Mesenchymal stem cell (in vitro differentiated cells and primary cell): ENCODE results near the gene SPAG6.

Experiments used
- DNase-seq: peaks from one replicate; pipeline ENCODE4 v3.0.0-alpha.2; 2013
- H2AFZ ChIP-seq: one replicate; pipeline ENCODE4 v1.6.1; 2013; ENCODE audit warnings: low read depth, mild to moderate bottlenecking, control low read depth, inconsistent platforms, low read length, moderate library complexity
- H2AK5ac ChIP-seq: 2 replicates; pipeline ENCODE4 v1.6.1; 2013; ENCODE audit warnings: low read length, moderate library complexity, mild to moderate bottlenecking, inconsistent platforms; ENCODE audit not compliant: severe bottlenecking
- H2BK120ac ChIP-seq: one replicate; pipeline ENCODE4 v1.6.1; 2013; ENCODE audit warnings: low read depth, mild to moderate bottlenecking, inconsistent platforms, low read length, moderate library complexity
- H2BK12ac ChIP-seq, 2 experiments: one replicate each; pipeline ENCODE4 v1.6.1; 2013; ENCODE audit warnings: inconsistent platforms in 2 of 2, low read length in 2 of 2, mild to moderate bottlenecking in 2 of 2, moderate library complexity in 2 of 2, control low read depth in 1 of 2
- H2BK15ac ChIP-seq: one replicate; pipeline ENCODE4 v1.6.1; 2013; ENCODE audit warnings: mild to moderate bottlenecking, low read depth, inconsistent platforms; ENCODE audit not compliant: poor library complexity, severe bottlenecking
- H2BK5ac ChIP-seq: 2 replicates; pipeline ENCODE4 v1.6.1; 2013; ENCODE audit warnings: low read depth, mild to moderate bottlenecking, low read length, control low read depth, inconsistent platforms; ENCODE audit not compliant: poor library complexity, severe bottlenecking
- H3K14ac ChIP-seq, 2 experiments: one replicate each; pipeline ENCODE4 v1.6.1; 2013; ENCODE audit warnings: inconsistent platforms in 2 of 2, low read length in 2 of 2, control low read depth in 1 of 2, mild to moderate bottlenecking in 1 of 2, moderate library complexity in 1 of 2
- H3K18ac ChIP-seq, 2 experiments: one replicate each; pipeline ENCODE4 v1.6.1; 2013; ENCODE audit warnings: inconsistent platforms in 2 of 2, low read length in 2 of 2, control low read depth in 1 of 2, low read depth in 1 of 2, mild to moderate bottlenecking in 1 of 2
- H3K23ac ChIP-seq, 2 experiments: one replicate each; pipeline ENCODE4 v1.6.1; 2013; ENCODE audit warnings: inconsistent platforms in 2 of 2, low read length in 2 of 2, mild to moderate bottlenecking in 2 of 2, moderate library complexity in 2 of 2, control low read depth in 1 of 2
- H3K27ac ChIP-seq: 2 replicates; pipeline ENCODE4 v1.5.1; 2013; ENCODE audit warnings: mild to moderate bottlenecking, moderate library complexity, low read length, control low read depth, inconsistent platforms; ENCODE audit not compliant: poor library complexity, severe bottlenecking
- H3K27me3 ChIP-seq, 2 experiments: 2 replicates each; pipeline versions ENCODE4 v1.6.1 to v1.7.0; 2013; ENCODE audit warnings: low read length in 2 of 2, mild to moderate bottlenecking in 2 of 2, moderate library complexity in 2 of 2, control low read depth in 1 of 2, inconsistent platforms in 1 of 2; ENCODE audit not compliant: control insufficient read depth in 1 of 2, insufficient read depth in 1 of 2
- H3K36me3 ChIP-seq, 2 experiments: 2 replicates each; pipeline versions ENCODE4 v1.6.1 to v1.7.0; 2013; ENCODE audit warnings: low read length in 2 of 2, control low read depth in 1 of 2, inconsistent platforms in 1 of 2, low read depth in 1 of 2, mild to moderate bottlenecking in 1 of 2; ENCODE audit not compliant: insufficient read depth in 2 of 2, control insufficient read depth in 1 of 2
- H3K4ac ChIP-seq, 2 experiments: one replicate each; pipeline ENCODE4 v1.6.1; 2013; ENCODE audit warnings: inconsistent platforms in 2 of 2, low read length in 2 of 2, mild to moderate bottlenecking in 2 of 2, moderate library complexity in 2 of 2, control low read depth in 1 of 2, low read depth in 1 of 2
- H3K4me1 ChIP-seq: 2 replicates; pipeline ENCODE4 v1.6.1; 2013; ENCODE audit warnings: low read depth, low read length, control low read depth; ENCODE audit not compliant: control insufficient read depth, insufficient read depth
- H3K4me2 ChIP-seq: 2 replicates; pipeline ENCODE4 v1.6.1; 2013; ENCODE audit warnings: low read length, mild to moderate bottlenecking, inconsistent platforms; ENCODE audit not compliant: poor library complexity, severe bottlenecking
- H3K4me3 ChIP-seq, 2 experiments: 2 replicates each; pipeline versions ENCODE4 v1.5.1 to v1.7.0; 2013; ENCODE audit warnings: low read length in 2 of 2, mild to moderate bottlenecking in 2 of 2, control low read depth in 1 of 2, low read depth in 1 of 2; ENCODE audit not compliant: insufficient read depth in 1 of 2
- H3K79me1 ChIP-seq: replicated peaks from 2 replicates; pipeline ENCODE4 v1.6.1; 2013; ENCODE audit warnings: mild to moderate bottlenecking, control low read depth, low read length, inconsistent platforms; ENCODE audit not compliant: poor library complexity, severe bottlenecking
- H3K9ac ChIP-seq: 2 replicates; pipeline ENCODE4 v1.7.0; 2013; ENCODE audit warnings: mild to moderate bottlenecking, low read length, moderate library complexity
- H3K9me3 ChIP-seq: 2 replicates; pipeline ENCODE4 v1.7.0; 2013; ENCODE audit warnings: mild to moderate bottlenecking, low read length; ENCODE audit not compliant: control insufficient read depth
- H4K8ac ChIP-seq: one replicate; pipeline ENCODE4 v1.6.1; 2013; ENCODE audit warnings: inconsistent platforms, mild to moderate bottlenecking, low read length, moderate library complexity
- H4K91ac ChIP-seq: one replicate; pipeline ENCODE4 v1.6.1; 2013; ENCODE audit warnings: mild to moderate bottlenecking, low read length, inconsistent platforms
- WGBS: methylation state at CpG from one replicate; pipeline ENCODE4 v1.1.7; 2013; ENCODE audit warnings: mixed read lengths; 5-methylcytosine and 5-hydroxymethylcytosine counted together

SPAG6 gene

GRCh38 chr10:22343731-22344130 is 1.6 kb upstream of the SPAG6 start:
- H3K27ac ChIP-seq = no peak overlapping the region
- no peak overlapping the region for H2AK5ac ChIP-seq
- no peaks in the 10 kb centered on the region for H3K36me3 ChIP-seq
- no peak overlapping the region for H3K23ac ChIP-seq
- no peak overlapping the region for H2AFZ ChIP-seq
- peaks cover 10% of the 10 kb centered on the region for H3K4me1 ChIP-seq
- H3K14ac ChIP-seq = no peak overlapping the region
- no peak for DNase-seq
- no peak overlapping the region for H2BK12ac ChIP-seq
- no peak overlapping the region for H2BK5ac ChIP-seq
- no peak overlapping the region for H3K18ac ChIP-seq
- no peak overlapping the region for H2BK15ac ChIP-seq
- no peak overlapping the region for H3K4ac ChIP-seq
- H2BK120ac ChIP-seq = no peak overlapping the region
- no peak overlapping the region for H4K8ac ChIP-seq
- no peaks in the 10 kb centered on the region for H3K79me1 ChIP-seq
- no peak overlapping the region for H3K4me3 ChIP-seq
- peaks cover 4% of the 10 kb centered on the region for H3K9me3 ChIP-seq
- H3K9ac ChIP-seq = no peak overlapping the region
- 0% methylated on average over 2 of the region's 3 CpGs for WGBS
- no peak overlapping the region for H3K4me2 ChIP-seq
- peaks cover 50 to 75% of the 10 kb centered on the region in 2 experiments for H3K27me3 ChIP-seq
- no peak overlapping the region for H4K91ac ChIP-seq

GRCh38 chr10:22344249-22344648 is 1.0 kb upstream of the SPAG6 start:
- H3K4me1 ChIP-seq = peaks cover 10% of the 10 kb centered on the region
- no peaks in the 10 kb centered on the region for H3K36me3 ChIP-seq
- WGBS = 29% methylated on average over 1 of the region's 1 CpG
- H2BK12ac ChIP-seq = no peak overlapping the region
- peaks cover 4% of the 10 kb centered on the region for H3K9me3 ChIP-seq
- no peak overlapping the region for H2BK5ac ChIP-seq
- H3K23ac ChIP-seq = no peak overlapping the region
- H3K4ac ChIP-seq = no peak overlapping the region
- H3K4me2 ChIP-seq = no peak overlapping the region
- H3K27me3 ChIP-seq = peaks cover 45 to 70% of the 10 kb centered on the region in 2 experiments
- no peak for DNase-seq
- no peak overlapping the region for H2AK5ac ChIP-seq
- no peak overlapping the region for H3K9ac ChIP-seq
- H3K79me1 ChIP-seq = no peaks in the 10 kb centered on the region
- no peak overlapping the region for H3K27ac ChIP-seq
- H2BK120ac ChIP-seq = no peak overlapping the region
- no peak overlapping the region for H3K4me3 ChIP-seq
- no peak overlapping the region for H2AFZ ChIP-seq
- no peak overlapping the region for H3K18ac ChIP-seq
- no peak overlapping the region for H4K8ac ChIP-seq
- H3K14ac ChIP-seq = no peak overlapping the region
- no peak overlapping the region for H2BK15ac ChIP-seq
- H4K91ac ChIP-seq = no peak overlapping the region

- H2BK15ac ChIP-seq = no peak overlapping the region
- no peaks in the 10 kb centered on the region for H3K36me3 ChIP-seq
- peak overlapping the region in 1 of 2 experiments; percentile 56 for H3K18ac ChIP-seq
- H4K8ac ChIP-seq = no peak overlapping the region
- no peak overlapping the region for H3K27ac ChIP-seq
- no peak overlapping the region for H3K9ac ChIP-seq
- H3K4me1 ChIP-seq = peaks cover 10% of the 10 kb centered on the region
- peak overlapping the region in 1 of 2 experiments; percentile 59 for H3K4me3 ChIP-seq
- no peak overlapping the region for H4K91ac ChIP-seq
- H3K79me1 ChIP-seq = no peaks in the 10 kb centered on the region
- no peak overlapping the region for H3K4ac ChIP-seq
- H2AFZ ChIP-seq = no peak overlapping the region
- H2BK120ac ChIP-seq = no peak overlapping the region
- H3K9me3 ChIP-seq = peaks cover 4% of the 10 kb centered on the region
- H2BK5ac ChIP-seq = no peak overlapping the region
- no peak overlapping the region for H2BK12ac ChIP-seq
- DNase-seq = peak; percentile 2
- H3K4me2 ChIP-seq = peak overlapping the region; percentile 41
- H3K14ac ChIP-seq = no peak overlapping the region
- peaks cover 44 to 64% of the 10 kb centered on the region in 2 experiments for H3K27me3 ChIP-seq
- 12% methylated on average over 26 of the region's 26 CpGs for WGBS
- H3K23ac ChIP-seq = peak overlapping the region in 1 of 2 experiments; percentile 73
- no peak overlapping the region for H2AK5ac ChIP-seq
Measured at GRCh38 chr10:22344781-22345300, 455 bp upstream of the SPAG6 start.

- 14% methylated on average over 4 of the region's 8 CpGs for WGBS
- Histone ChIP-seq H2BK5ac (no peak overlapping the region), H3K27ac (no peak overlapping the region), H3K23ac (no peak overlapping the region), H3K4me1 (peaks cover 10% of the 10 kb centered on the region), H3K4me3 (no peak overlapping the region), H3K18ac (no peak overlapping the region), H4K91ac (no peak overlapping the region), H3K27me3 (peaks cover 46 to 64% of the 10 kb centered on the region in 2 experiments), H3K14ac (no peak overlapping the region), H3K36me3 (no peaks in the 10 kb centered on the region), H3K4ac (no peak overlapping the region), H4K8ac (no peak overlapping the region), H3K9ac (no peak overlapping the region), H2AK5ac (no peak overlapping the region), H3K79me1 (no peaks in the 10 kb centered on the region), H2BK15ac (no peak overlapping the region), H3K4me2 (no peak overlapping the region), H3K9me3 (peaks cover 4% of the 10 kb centered on the region), H2BK120ac (no peak overlapping the region), H2BK12ac (no peak overlapping the region), H2AFZ (no peak overlapping the region)
- peak; percentile 4 for DNase-seq
Measured at GRCh38 chr10:22346096-22346661, 883 bp downstream of the SPAG6 start.
